Measurements from ENCODE around the gene SPATA2.

SPATA2 gene

GRCh38 chr20:49853640-49854039 is 61.7 kb downstream of the SPATA2 start:
- in situ Hi-C loops (cut with MboI; ENCODE audit: low sequenced_read_pairs, unreplicated experiment), result loop anchor here (25.0 kb wide), 1 partner anchor 516 kb away; no protein-coding TSS in a partner anchor
- TF ChIP-seq CTCF (IDR thresholded peaks at IDR 0.05; ENCODE audit: borderline replicate concordance, control extremely low read depth, extremely low read depth, insufficient read depth, missing control alignments), result no peak
- no peak for DNase-seq (ENCODE audit: low spot score)
